Measurements from ENCODE around the gene AGGF1.
"Not testable (repeated sequence)": the region's sequence is repeated elsewhere in the genome, so short reads cannot be mapped to it uniquely, and the experiment has no call there.

Gene AGGF1

DNA sequence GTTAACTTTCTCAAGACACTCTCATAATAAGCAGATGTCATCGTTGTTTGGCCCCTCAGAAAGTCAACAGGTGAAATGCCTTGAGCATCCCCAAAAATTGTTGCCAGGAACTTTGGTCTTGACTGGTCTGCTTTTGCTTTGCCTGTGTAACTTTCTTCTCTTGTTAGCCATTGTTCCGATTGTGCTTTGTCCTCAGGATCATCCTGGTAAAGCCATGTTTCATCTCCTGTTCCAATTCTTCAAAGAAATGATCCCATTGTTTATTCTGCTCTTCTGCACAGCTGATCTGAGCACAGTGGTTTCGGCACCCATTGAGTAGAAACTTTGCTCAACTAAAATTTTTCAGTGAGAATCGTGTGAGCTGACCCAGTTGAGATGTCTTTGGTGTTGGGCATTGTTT lies 65.0 kb downstream of the AGGF1 start:
- DNase-seq: no peak

GRCh38 chr5:77101298-77101697 lies 71.1 kb downstream of the AGGF1 start:
- no peak for DNase-seq

- DNase-seq: no peak
Observed at GRCh38 chr5:77102549-77102948, 72.3 kb downstream of the AGGF1 start.

DNA sequence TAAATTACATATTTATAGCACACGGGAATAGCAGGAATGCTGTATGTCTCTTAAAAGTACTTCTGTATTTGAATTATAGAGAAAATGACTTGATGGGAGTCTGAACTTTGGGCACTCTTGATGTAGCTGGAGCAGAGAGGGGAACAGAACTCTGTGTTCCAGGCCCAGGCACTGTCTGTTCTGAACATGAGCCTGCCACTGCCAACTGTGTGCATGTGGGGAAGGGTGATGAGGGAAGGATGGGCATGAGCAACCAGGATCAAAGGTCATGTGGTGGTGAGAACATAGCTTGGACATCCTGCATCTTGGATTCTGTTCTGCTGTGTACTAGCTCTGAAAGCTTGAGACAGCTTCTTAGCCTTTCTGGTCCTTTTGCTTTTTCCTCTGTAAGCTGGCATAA lies 73.3 kb downstream of the AGGF1 start:
- DNase-seq: no peak

DNA sequence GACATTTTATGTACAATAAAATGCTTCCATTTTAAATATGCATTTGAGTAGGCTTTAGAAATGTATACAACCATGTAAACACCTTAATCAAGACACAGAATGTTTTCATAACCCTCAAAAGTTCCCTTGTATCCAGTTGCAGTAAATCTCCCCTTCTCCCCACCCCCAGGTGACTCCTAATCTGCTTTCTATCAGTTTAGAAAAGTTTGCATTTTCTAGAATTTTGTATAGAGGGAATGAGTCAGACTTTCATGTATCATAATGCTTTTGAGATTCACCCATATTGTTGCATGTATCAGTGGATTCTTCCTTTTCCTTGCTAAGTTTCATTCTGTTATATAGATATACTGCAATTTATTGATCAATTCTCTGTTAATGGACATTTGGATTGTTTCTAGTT lies 74.6 kb downstream of the AGGF1 start:
- DNase-seq: no peak

DNA sequence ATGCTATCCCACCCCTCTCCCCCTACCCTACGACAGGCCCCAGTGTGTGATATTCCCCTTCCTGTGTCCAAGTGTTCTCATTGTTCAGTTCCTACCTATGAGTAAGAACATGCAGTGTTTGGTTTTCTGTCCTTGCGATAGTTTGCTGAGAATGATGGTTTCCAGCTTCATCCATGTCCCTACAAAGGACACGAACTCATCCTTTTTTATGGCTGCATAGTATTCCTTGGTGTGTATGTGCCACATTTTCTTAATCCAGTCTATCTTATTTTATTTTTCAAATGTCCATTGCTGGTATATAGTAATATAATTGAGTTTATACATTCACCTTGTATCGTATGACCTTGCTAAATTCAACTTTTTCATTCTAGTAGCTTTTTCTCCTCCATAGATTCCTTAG lies 76.8 kb downstream of the AGGF1 start:
- not testable (repeated sequence) for DNase-seq
